ENCODE data around the gene SLC26A3.
"Not testable (repeated sequence)": the region's sequence is repeated elsewhere in the genome, so short reads cannot be mapped to it uniquely, and the experiment has no call there.

The SLC26A3 gene

DNA sequence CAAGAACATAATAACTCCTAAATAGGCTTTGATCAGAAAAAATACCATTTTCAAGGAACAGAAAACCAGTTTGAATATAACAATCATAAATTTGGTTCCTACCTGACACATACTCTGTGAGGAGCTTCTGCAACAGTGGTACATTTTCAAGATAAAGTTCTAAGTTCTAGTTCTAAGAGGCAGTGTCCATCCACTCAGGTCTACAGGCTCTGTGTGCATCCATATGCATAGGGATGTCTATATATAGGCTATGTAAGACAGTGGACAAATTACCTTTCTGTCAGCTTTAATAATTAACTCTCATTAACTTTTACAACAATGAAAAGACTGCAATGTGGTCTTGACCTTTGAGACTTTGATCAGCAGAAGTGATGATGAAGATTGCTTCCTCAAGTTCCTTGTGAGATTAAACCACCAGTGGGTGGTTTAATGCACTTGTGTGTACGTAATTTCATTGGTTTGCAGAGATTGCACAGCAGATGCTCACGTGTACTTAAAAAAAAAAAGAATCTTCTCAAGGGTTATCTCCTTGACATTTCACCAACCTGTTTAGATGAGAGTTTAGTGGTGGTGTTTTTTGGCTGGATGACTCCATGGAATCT lies at the start of gene SLC26A3:
TSS of gene SLC26A3 (minus strand) at position 215 of the 602 bp plus-strand sequence. CDS start 8,714 bp downstream, outside the sequence.
- DNase-seq: no peak

DNA sequence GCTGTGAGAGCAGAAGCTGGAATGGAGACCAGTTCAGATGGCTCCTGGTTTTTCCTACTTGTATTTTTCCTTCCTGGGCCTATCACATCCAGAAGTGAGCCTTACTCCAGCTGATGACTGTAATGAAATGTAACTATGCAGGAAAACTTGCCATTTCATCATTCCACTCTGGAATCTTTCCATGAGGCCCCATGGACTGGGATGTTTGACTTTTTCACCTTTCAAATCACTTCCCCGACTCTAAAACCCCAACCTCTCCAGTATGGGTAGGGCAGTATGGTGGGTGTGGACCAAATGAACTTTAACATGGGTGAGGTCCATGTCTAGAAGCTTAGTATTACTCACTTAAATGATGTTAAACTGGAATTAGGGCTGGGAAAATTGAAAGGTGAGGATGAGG lies 47.6 kb upstream of the SLC26A3 start:
- no peak for DNase-seq

DNA sequence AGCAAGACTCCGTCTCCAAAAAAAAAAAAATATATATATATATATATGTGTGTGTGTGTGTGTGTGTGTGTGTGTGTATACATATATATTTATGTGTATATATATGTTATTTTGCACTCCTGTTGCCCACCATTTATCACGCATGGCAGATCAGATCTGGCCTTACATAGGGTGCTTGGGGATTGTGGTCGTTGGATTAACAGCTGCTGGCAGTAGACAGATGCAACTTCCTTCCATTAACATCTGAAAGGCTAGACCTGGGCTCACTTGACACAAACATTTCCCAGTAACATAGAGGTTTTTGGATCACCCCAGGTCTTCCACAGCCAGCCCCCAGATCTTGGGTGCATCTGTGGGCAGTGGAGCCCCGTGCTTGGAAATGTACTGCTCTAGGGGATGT lies 47.2 kb upstream of the SLC26A3 start:
- DNase-seq: no peak

DNA sequence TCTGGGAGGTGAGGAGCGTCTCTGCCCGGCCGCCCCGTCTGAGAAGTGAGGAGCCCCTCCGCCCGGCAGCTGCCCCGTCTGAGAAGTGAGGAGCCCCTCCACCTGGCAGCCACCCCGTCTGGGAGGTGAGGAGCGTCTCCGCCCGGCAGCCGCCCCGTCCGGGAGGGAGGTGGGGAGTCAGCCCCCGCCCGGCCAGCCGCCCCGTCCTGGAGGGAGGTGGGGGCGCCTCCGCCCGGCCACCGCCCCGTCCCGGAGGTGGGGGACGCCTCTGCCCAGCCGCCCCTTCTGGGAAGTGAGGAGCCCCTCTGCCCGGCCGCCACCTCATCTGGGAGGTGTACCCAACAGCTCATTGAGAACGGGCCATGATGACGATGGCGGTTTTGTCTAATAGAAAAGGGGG lies 45.2 kb upstream of the SLC26A3 start:
- DNase-seq: not testable (repeated sequence)

DNA sequence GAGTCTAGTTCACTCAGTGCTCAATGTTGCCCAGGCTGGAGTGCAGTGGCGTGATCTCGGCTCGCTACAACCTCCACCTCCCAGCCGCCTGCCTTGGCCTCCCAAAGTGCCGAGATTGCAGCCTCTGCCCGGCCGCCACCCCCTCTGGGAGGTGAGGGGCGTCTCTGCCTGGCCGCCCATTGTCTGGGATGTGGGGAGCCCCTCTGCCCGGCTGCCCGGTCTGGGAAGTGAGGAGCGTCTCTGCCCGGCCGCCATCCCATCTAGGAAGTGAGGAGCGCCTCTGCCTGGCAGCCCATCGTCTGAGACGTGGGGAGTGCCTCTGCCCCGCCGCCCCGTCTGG lies 44.8 kb upstream of the SLC26A3 start:
- not testable (repeated sequence) for DNase-seq

DNA sequence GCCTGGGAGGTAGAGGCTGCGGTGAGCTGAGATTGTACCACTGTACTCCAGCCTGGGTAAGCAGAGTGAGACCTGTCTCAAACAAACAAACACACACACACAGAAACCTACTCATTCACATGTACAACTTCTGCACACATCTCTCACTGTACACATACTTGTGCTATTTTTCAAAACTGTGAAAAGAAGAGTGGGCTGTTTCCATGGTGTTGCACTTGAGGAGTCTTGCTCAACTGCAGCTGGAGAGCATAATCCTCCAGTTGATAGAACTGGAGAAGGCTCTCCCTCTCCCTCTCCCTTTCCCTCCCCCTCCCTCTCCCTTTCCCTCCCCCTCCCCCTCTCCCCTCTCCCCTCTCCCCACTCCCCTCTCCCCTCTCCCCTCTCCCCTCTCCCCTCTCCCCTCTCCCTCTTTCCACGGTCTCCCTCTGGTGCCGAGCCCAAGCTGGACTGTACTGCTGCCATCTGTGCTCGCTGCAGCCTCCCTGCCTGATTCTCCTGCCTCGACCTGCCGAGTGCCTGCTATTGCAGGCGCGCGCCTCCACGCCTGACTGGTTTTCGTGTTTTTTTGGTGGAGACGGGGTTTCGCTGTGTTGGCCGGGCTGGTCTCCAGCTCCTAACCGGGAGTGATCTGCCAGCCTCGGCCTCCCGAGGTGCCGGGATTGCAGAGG lies 44.3 kb upstream of the SLC26A3 start:
- no peak for DNase-seq

DNA sequence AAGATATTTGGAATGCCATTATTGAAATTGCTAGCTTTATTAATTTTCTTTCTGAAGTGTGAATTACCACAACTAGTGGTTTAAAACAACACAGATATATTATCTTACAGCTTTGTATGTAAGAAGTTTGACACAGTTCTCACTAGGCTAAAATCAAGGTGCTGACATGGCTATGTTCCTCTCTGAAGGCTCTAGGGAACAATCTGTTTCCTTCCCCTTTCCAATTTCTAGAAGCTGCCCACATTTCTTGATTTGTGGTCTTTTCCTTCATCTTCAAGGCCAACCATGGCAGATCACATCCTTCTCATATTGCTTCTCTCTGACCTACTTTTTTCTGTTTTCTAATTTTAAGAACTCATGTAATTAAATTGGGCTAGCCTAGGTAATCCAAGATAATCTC lies 43.3 kb upstream of the SLC26A3 start:
- DNase-seq: no peak

DNA sequence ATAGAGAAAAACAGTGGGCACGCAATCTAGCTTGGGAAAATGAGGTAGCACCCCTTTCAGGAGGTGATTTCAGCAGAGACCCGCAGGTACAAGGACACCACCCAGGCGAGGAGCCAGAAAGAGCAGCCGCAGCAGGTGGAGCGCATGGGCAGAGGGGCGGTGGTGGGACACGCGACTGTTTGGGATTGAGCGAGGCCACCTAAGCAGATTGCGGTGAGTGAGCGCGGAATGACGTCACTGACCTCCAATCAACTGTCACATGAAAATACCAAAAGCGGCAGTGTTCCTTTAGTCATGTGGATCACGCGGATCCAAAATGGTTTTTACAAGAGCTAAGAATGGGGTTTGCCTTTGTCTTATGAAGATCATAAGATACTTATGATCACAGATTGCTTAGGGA lies 40.2 kb upstream of the SLC26A3 start:
- DNase-seq: no peak

DNA sequence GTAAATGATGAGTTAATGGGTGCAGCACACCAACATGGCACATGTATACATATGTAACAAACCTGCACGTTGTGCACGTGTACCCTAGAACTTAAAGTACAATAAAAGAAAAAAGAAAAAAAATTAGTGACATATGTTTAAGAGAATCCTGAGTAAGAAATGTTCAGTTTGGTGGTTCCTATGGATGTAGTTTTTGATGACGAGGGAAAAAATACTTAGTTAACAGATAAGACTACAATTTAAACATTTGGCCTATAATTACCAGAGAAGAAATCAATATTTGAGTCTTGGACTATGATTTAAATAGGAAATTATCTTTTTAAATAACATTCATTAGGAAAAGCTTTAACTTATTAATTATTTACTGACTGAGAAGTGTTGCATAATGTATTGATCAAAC lies 39.2 kb upstream of the SLC26A3 start:
- DNase-seq: no peak

DNA sequence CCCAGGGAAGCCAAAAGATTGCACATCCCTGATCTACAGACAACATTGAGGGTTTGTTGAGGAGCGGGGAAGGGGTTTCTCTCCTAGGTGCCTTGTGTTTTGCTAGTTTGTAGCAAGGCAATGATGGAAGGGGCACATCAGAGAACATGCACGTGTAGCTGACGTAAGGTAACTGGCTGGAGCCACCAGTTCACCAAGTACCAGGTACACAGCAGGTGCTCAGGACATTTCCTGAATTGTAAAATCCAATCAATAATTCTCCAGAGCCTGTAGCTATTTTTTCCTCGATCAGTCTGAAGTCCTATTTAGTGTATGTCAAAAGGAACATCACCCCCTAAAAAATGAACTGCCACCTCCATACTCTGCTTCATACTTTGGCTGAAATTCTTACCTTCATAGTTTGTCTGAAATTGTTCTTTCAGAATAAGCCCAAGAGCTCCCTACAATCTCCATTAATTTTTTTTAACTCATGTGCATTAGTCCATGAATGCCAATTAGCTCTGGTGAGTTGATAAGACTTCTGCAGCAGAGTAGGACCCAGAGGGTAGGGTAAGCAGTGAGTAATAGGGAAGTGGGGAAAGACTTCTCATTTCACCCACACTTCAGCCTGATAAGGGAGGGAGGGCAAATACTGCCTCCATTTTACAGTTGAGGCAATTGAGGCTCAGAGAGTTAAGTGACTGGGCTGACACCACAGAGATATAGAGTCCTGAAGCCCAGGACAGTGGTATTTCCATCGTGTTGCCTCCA lies 36.0 kb upstream of the SLC26A3 start:
- no peak for DNase-seq

DNA sequence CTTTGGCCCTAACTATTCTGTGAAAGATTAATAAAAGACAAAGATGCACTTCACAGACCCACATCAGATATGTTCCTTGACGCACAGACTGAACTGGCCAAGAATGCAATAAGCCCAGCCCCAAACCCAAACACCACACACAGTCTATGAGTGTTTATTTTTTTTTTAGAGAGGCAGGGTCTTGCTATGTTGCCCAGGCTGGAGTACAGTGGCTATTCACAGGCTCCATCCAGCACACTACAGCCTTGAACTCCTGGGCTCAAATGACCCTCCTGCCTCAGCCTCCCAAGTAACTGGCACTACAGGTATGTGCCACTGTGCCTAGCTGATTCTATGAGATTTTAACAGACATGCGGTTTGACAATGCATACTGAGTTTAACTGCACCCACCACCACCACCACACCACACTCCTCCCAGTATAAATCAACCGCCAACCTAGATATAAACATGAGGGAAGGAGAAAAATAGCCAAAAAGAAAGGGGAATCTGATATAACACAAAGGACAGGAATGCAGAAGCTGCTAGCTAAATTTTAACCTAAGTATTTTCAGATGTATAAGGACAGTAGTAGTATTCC lies 35.1 kb upstream of the SLC26A3 start:
- DNase-seq: no peak

DNA sequence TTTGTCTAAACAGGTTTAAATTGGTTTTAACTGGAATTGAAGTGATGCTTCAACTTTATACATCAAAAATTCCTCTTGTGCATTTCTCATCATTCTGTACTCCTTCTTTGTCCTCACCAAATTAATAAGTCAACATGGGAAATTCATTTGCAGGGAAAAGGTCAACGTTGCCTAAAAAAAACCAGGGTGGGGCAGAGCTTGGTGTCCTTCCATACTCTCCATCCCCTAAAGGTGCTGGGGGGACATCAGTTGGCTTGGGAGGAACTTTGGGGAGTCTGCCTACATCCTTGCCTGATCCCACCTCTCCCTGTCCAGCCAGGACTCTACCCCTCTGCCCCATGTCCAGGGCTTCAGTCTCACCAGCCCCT lies 34.1 kb upstream of the SLC26A3 start:
- no peak for DNase-seq

DNA sequence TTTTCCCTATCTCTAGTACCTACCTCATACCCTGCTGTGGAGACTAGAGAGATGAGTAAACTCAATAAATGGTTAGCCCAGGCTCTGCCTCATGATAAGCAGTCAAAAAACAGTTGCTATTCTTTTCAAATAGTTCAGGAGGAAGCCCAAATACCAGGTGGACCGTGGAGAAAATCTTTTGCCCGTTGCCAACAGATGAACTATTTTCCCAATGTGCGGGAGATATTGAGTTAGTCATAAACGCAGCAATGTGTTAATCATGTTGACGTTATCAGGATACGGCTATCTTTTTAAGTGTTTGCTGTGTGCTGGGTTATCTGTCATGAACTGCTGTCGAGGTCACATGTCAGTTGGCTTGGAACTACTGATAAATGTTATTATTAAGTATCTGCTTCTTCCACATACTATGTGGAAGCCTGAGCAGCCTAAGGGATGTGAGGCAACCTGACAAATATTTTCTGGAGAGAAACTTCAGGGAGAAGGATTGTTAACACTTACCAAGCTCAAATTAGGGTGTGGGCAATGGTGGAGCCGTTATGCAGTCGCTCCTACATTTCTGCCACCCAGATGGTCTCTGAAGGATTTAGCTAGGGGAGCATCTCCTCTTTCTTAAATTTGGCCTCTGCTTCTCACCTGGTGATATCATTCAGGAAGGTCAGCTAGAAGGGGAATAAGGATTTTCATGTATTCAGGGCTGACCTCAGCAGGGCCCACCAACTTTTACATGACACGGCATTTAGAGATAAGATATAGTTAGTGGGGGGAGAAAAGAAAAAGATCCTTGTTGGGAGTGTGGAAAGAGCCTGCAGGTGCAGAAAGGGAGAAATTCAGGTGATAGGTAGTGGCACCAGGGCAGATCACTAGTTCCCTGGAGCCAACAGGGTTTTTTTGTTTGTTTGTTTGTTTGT lies 33.5 kb upstream of the SLC26A3 start:
- DNase-seq: no peak

DNA sequence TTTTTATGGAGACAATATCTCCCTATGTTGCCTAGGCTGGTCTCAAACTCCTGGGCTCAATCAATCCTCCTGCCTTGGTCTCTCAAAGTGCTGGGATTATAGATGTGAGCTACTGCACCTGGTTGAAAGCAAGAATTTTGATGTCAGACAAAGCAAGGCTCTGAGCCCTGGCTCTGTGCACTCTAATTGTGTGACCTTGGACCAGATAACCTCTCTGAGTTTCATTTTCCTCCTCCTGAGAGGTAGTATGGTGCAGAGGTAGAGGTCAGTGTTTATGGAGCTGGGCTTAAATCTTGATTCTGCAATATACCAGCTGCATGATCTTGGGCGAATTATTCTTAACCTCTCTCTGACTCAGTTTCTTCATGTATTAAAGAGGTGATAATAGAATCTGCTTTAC lies 31.4 kb upstream of the SLC26A3 start:
- no peak for DNase-seq

DNA sequence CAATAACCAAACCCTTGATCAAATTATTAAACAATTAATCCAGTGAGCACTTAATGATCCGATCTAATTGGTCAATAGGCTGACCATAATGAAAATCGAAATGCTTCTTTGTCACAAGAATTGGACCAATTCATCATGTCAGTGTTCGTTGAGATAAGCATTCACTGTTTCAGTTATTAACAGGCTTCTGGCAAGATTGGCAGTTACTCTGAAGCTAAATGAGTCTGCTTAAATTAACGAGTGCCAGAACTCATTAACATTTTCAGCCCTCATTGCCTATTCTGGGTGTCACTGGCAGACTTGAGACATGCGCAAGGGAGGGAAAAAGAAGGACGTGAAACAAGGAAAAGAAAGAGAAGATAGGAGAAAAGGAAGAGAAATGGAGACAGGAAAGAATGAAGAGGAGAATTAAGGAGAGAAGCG lies 30.7 kb upstream of the SLC26A3 start:
- no peak for DNase-seq

DNA sequence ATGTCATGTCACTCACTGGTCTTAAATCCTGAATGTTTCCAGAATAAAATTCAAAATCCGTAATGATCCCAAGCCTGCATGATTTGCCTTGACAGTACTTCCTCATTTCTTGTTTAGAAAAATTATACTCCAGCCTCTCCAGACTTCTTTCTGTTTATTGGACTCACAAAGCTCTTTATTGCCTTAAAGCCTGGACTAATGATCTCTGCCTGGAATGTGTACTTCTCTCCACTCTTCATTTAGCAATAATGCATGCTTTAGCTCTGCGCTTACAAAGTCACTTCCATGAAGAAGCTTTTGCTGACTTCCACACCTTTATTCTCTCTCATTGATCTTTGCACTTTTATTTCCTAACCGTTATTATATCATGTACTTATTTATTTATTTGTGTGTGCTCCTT lies 27.4 kb upstream of the SLC26A3 start:
- no peak for DNase-seq

DNA sequence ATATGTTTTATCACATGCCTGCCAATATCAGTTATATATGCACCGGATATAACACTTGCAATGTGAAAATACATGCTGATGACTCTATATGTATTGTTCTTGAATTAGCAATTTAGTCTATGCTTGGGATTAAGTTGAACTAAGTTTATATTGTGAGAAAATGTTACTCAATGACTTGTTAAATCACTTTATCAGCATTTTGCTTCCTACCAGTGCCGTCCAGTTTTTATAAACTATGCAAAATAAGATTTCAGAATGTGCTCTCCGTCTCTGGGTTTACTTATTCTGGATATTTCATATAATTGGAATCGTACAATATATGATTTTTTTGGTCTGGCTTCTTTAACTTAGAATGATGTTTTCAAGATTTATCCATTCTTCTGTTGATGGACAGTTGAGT lies 25.5 kb upstream of the SLC26A3 start:
- DNase-seq: no peak

DNA sequence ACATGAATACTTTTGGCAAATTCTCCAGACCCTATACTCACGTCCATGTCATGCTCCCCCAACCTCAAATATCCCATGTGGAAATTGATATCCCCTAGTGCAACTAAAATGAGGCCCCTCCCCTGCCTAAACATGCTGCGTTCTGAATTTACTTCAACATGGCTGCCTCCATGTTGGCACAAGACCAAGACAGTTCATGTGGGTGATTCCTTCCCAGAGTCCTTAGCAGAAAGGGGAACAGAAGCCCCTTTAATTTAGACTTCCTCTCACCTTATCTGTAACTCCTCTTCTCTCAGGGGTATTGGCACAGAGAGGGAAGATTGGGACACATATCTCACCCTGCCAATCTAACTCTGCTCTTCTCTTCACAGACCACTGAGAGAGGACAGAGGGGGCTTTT lies 24.5 kb upstream of the SLC26A3 start:
- DNase-seq: no peak

DNA sequence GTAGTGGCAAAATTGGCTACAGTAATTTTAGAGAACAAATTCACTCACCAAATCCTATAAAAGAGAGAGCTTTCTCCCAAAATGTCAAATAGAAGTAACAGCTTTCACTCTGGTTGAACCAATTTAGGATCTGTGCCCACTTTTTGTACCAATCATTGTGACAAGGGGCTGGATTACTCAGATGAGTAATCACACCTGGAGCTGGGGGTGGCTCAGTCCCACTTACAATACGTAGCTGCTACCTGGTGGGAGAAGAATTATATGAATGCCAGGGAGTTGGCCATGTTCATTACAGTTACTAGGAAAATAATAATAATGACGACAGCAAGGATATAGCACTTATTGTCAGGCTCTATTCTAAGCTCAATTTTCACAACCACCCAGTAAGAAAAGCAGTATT lies 23.4 kb upstream of the SLC26A3 start:
- DNase-seq: no peak

DNA sequence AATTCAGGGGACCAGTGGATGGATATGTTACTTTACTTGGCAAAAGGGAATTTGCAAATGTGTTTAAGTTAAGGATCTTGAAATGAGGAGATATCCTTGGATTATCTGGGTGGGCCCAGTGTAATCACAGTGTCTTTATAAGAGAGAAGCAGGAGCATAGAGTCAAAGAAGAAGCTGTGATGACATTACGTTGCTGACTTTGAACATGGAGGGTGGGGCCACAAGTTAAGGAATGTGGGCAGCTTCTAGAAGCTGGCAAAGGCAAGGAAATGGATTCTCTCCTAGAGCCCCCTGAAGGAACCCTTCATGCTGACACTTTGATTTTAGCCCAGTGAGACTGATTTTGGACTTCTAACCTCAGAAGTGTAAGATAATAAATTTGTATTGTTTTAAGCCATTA lies 21.8 kb upstream of the SLC26A3 start:
- DNase-seq: no peak

DNA sequence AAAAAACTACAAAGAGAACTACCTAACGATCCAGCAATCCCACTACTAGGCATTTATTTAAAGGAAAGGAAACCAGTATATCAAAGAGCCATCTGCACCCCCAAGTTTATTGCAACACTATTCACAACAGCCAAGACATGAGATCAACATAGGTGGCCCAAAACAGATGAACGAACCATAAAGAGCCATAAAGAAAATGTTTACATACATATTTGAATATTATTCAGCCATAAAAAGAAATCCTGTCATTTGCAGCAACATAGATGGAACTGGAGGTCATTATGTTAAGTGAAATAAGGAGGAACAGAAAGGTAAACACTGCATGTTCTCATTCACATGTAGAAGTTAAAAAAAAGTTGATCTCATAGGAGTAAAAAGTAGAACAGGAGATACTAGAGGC lies 15.6 kb upstream of the SLC26A3 start:
- no peak for DNase-seq

DNA sequence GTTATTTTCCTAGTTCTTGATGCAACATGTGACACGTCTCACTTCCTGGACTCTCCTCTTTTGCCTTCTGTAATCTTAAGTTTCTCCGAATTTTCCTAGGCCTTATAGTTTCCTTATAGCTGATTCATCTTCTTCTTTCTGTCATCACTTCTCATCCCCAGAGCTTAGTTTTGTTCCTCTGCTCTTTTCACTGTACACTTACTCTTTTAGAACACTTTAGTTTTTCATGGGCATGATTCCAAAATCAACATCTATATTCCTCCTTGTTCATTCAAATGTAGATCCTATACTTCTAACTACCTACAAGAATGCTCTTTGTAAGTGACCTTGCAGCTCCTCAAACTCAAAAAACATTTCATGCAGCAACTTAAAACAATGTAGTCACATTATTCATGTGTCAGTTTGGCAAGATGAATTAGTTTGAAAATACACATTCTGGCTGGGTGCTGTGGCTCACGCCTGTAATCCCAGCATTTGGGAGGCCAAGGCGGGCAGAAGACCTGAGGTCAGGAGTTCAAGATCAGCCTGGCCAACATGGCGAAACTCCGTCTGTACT lies 13.1 kb upstream of the SLC26A3 start:
- peak; percentile 34 for DNase-seq

Measured in activated CD4-positive, alpha-beta T cell treated with anti-CD3 and anti-CD28 coated beads, Interleukin-10, Interleukin-2, amounts not matched to agents 100 ng/mL and 50 ng/mL, durations not matched to agents 16 hours and 8 hours (primary cell).